Fibroblast of peridontal ligament (primary cell): Measurements from ENCODE around the gene FLNA.
A peak's percentile ranks its signal among the peaks of the same experiment; 100 is the strongest.
"Not testable (repeated sequence)": the region's sequence is repeated elsewhere in the genome, so short reads cannot be mapped to it uniquely, and the experiment has no call there.

Experiments
- DNase-seq: peaks from one replicate; pipeline ENCODE4 v3.0.0-alpha.2; 2010; ENCODE audit errors: extremely low read depth

The FLNA gene

DNA sequence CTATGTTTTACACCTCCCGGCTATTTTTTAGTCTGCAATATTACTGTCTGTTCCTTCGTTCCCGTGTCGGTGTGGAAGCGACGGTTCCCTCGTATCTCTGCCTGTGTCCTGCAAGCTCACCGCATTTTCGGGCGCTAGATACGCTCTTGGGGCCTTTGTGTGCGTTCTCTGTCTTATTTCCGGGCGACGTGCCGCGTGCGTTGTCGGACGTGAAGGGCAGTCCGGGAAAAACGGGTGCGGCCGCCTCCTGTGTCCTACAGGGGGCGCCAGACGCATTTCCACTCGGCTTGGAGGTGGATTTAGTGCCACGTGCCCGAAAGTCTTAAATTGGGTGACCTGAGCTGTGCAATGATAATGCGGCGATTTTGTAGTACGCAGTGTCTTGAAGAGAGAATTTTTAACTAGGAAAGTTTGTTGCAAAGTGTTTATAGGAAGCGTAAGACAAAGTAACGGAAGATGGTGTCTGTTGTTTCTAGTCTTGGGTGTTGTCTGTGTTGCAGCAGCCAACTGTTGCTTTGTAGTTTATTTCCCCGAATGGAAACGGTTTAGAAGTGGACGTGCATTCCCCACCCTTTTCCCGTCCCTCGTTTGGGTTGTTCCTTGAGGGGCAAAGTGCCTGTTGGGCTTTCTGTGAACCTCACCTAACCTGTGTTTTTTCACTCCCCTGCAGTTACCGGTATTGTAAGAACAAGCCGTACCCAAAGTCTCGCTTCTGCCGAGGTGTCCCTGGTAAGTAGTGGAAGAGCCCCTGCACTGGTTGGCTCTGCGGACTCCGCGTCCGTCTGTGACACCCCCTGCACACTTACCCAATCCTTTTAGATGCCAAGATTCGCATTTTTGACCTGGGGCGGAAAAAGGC is 24.5 kb upstream of the FLNA start:
- DNase-seq, result peak; percentile 82

DNA sequence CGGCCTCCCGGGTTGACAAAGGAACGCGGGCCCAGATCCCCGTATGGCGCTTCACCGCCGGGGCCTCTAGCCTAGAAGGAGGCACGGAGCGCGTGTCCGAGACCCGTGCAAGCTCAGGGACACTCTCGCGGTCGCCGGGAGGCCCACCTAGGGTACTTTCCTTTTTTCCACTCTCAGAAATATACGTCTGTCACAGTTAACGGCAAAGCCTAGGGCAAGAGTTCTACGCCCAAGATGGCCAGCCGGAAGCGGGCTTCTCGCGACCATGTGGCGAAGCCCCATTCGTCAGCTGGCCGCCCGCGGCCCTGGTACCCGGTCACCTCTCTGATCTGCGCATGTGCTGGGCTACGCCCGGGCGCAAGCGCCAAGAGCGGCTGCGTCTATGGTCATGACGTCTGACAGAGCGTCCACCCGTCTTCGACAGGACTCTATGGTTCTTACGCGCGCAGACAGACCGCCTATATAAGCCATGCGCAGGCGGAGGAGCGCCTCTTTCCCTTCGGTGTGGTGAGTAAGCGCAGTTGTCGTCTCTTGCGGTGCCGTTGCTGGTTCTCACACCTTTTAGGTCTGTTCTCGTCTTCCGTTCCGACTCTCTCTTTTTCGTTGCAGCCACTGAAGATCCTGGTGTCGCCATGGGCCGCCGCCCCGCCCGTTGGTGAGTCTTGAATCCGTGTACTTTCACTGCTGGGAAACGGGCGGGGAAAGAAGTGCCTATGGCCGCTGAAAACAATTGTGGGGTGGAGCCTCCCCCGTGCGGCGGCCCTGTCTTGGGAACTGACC is 23.6 kb upstream of the FLNA start, which contains the start of gene RPL10:
RPL10 (plus strand) TSS at position 490 of the 780 bp plus-strand sequence; CDS start at position 633, 143 bp downstream.
- peak; percentile 97 for DNase-seq

DNA sequence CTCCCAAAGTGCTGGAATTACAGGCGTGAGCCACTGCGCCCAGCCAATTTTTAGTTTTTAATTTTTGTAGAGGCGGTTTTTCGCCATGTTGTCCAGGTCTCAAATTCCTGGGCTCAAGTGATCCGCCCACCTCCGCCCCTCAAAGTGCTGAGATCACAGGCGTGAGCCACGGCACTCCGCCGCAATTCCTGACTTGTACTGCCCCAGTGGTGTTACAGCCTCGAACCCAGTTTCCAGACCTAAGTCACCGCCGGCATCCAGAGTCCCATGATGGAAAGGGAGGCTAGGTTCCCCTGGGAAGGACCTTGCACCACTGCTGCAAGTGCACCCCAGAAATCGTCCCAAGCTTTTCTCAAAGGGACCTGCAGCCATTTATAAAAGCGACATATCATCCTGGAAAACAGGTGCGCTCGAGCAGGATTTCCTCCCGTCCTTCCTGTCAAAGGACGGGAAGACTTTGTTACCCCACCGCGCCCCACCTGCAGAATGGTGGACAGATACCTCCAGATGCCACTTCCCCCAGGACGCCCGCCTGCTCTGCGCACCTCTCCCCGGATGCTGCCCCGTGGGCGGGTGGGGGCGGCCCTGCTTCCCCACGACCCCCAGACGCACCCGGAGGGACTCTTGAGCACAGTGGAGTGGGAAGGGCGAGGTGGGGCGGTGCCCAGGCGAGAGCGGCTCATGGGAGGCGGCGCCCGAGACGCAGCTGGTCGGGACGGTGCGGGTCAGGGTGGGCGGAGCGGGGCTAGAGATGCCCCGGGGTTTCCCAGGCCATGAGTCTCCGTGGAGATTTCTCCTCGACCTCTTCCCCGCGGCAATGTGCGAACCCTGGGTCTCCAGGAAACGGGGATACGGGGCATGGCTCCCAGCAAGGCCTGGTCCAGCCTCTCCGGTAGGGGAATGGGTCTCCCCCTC is 22.8 kb upstream of the FLNA start:
- peak; percentile 45 for DNase-seq

DNA sequence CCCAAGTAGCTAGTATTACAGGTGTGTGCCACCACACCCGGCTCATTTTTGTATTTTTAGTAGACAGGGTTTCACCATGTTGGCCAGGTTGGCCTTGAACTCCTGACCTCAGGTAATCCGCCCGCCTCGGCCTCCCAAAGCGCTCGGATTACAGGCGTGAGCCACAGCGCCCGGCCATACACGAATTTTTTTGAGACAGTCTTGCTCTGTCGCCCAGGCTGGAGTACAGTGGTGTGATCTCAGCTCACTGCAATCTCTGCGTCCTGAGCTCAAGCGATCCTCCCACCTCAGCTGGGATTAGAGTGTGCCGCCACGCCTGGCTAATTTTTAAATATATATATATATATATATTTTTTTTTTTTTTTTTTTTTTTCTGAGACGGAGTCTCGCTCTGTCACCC is 21.9 kb upstream of the FLNA start:
- DNase-seq, result not testable (repeated sequence)

DNA sequence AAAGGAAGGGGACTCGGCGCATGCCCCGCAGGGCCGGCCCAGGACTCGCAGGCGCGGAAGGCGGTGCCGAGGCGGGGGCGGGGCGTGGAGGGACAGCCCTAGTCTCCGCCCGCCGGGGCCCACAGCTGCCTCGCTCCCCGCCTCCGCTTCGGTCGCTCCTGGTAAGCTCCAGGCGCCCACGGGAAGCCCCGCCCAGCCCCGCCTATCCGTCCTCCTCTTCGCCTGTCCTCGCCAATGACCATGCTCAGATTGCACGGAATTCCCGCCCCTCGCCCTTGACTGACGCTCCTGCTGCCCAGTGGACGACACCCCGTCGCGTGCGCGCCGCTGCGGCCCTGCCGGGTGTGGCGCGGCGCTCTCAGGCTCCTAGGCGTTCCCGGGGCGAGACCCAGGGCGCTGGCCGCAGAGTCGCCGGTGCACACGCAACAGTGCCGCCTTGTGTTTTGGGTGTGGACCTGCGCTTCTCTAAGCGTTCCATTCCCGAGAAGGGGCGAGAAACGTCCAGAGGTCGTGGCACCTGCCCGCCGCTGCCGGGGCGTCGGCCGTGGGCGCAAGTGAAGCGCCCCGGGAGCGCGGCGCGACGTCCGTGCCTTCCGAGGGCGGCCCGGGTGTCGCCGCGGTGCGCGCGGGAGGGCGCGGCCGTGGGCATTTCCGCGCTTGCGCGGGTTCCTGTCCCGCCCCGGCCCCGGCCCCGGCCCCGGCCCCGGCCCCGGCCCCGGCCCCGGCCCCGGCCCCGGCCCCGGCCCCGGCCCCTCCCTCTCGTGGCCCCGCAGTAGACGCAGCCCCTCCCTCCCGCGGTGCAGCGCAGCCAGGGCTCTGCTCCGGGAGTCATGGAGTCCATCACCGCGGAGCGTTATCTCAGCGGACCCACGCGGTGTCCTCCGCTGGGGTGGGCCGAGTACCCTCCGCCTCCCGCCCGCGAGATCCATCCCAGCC is 15.6 kb upstream of the FLNA start:
- not testable (repeated sequence) for DNase-seq

DNA sequence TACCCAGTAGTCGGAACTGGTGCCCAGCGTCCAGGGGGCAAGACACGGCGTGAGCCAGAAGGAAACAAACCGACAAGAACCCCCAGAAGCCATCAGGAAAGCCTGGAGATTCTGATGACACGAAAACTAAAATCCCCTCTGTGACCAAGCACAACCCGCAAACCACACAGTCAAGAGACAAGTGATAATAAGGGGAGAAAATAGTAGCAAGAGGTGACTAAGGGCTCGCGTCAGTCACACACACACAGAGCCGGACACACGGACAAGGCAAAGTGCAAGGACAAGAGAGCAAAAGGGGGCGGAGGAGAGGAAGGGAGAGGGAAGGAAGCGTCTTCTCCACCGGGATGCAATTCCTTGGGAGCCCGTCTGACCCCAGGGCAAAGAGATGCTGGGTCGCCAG is 14.2 kb upstream of the FLNA start:
- not testable (repeated sequence) for DNase-seq

DNA sequence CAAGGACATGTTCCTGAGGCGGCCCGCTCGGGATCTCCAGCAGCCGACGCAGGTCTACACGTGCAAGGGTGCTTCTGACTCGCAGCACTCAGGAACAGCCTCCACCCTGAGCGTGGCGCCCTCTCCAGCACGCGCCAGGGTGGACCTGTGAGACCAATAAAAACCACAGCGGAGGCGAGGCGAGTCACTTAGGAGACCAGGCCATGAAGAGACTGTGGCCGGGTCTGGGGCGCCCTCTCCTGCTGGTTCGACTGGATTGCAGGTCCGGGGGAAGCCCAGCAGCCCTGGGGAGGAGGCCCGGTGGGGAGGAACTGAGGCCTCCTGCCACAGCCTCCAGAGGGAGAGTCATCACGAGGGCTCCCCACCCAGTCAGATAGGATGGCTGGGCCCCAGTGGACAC is 13.7 kb upstream of the FLNA start:
- not testable (repeated sequence) for DNase-seq

DNA sequence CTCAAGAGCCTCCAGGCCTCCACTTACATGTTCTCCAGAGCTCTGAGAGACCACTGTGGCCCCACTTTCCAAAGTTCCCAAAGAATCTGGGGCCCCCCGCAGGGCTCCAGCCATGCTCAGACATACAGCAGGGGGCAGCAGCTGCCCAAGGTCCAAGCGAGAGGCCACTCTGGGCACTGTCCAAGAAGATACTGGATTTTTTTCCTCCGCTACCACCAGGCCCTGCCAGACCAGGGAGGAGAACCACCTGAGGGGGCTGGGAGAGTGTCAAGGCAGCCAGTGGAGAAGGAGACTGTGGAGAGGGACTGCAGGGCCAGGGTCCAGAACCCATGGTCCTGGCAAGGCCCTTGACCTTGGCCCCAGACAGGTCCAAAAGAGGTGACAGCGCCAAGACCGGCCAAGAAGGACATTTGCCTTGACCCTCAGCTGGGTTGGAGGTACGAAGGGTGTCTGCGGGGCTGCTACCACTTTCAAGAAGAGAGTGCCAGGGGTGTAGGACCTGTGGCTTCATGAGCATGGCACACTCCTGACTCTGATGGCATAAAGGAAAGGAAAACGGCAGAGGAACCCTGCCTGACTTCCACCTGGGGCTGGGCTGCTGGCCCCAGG is 10.0 kb upstream of the FLNA start:
- no peak for DNase-seq

DNA sequence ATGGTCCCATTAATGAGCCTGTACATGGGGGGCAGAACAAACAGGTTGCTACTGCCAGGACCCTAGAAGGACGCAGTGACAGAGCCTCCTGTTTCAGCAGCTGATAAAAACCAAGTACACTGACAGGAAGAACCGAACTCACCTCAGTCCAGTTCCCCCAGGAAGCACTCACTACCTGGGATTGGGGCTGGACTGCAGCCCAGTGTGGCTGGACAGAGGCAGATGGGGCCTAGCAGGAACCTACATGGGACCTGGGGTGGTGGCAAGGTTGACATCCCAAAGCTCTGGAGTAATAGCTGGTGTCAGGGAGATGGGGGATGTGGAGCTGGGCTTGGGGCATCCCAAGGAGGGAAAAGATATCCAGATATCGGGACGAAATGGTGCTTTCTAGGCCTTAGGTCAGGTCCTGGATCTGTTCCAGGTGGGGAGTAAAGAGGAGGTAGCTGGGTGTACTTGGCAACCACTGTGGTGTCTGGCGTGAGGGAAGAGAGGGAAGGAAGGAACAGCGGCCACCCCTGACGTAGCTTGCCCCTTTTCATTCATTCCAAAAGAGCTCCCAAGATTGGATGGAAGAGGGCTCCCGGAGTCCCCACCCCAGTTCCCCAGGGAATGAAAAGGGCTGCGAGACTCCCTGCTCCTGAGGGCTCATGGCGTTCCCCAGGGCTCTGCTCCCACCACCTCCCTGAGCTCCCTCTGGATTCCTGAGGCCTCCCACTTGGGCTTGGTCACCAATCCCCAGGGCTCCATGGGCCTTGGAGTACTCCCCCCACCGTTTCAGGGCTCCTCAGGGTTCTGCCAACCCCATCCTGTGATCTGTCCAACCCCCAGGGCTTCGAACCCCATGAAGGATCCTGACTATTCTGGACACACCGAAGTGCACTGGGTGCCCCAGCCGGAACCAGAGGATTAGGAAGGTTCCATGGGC is 9.2 kb upstream of the FLNA start:
- no peak for DNase-seq

DNA sequence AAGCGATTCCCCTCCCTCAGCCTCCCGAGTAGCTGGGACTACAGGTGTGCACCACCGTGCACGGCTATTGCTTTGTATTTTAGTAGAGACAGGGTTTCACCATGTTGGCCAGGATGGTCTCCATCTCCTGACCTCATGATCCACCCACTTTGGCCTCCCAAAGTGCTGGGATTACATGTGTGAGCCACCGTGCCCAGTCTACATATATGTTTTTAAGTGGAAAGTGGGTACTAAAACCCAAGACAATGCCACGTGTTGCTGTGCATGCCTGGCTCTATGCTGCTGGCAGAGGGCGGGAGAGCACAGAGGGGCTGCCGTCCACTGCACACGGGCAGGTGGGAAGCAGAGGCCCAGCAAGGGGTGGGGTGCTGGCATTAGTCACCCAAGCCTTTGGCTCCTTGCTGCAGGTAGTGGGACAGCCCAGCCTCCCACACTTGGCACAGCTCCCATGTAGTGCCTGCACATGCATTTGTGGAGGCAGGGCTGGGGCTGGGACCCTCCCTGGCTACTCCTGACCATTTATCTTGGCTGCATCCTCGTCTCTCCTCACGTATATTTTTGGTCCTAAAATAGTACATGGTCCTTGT is 8.1 kb upstream of the FLNA start:
- DNase-seq, result no peak

DNA sequence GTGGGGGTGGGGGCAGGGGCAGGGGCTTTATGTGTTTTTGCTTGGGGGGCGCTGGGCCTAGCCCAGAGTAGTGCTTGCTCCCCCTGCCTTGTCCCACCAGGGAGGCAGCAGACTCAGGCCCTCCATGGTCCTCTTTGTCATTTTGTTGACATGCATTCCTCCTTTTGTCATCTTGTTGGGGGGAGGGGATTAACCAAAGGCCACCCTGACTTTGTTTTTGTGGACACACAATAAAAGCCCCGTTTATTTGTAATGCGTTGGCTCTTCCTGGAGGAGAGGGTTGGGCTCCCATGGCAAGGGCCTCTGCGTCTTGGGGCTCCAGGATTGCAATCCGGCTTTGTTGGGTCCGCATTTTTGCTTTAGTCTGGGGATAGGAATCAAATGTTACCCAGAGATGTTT is 6.8 kb upstream of the FLNA start:
- DNase-seq, result no peak

DNA sequence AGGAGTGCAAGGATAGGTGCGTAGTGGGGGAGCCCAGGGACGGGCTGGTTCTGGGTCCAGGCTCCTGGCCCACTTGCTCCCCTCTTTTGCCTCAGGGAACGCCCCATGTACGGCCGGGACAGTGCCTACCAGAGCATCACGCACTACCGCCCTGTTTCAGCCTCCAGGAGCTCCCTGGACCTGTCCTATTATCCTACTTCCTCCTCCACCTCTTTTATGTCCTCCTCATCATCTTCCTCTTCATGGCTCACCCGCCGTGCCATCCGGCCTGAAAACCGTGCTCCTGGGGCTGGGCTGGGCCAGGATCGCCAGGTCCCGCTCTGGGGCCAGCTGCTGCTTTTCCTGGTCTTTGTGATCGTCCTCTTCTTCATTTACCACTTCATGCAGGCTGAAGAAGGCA is 6.4 kb upstream of the FLNA start:
- DNase-seq, result no peak

DNA sequence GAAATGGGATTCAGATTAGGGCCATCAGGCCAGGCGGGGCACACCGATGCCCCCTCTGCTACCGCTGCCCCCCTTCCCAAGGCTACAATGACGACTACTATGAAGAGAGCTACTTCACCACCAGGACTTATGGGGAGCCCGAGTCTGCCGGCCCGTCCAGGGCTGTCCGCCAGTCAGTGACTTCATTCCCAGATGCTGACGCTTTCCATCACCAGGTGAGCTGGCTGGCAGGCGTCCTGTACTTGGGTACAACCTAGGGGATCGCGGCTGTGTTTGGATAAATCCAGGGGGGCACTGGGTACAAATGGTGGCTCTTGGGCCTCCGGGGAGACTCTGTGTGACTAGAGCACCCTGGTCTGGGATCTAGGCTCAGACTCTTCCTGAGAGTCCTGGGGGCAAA is 5.7 kb upstream of the FLNA start:
- DNase-seq, result no peak

DNA sequence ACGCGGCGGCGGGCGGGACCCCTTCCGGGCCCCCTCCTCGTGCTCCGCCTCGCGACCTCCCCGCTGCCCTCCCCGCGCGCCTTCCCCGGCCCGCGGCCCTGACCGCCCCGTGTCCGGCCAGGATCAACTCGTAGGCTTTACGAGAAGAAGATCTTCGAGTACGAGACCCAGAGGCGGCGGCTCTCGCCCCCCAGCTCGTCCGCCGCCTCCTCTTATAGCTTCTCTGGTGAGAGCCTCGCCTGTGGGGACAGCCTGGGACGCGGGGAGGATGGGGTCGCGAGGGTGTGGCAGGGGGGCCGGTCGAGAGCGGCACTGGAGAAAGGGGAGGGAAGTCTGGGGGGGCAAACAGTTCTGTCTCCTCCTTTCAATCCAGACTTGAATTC is 5.1 kb upstream of the FLNA start:
- DNase-seq, result no peak

DNA sequence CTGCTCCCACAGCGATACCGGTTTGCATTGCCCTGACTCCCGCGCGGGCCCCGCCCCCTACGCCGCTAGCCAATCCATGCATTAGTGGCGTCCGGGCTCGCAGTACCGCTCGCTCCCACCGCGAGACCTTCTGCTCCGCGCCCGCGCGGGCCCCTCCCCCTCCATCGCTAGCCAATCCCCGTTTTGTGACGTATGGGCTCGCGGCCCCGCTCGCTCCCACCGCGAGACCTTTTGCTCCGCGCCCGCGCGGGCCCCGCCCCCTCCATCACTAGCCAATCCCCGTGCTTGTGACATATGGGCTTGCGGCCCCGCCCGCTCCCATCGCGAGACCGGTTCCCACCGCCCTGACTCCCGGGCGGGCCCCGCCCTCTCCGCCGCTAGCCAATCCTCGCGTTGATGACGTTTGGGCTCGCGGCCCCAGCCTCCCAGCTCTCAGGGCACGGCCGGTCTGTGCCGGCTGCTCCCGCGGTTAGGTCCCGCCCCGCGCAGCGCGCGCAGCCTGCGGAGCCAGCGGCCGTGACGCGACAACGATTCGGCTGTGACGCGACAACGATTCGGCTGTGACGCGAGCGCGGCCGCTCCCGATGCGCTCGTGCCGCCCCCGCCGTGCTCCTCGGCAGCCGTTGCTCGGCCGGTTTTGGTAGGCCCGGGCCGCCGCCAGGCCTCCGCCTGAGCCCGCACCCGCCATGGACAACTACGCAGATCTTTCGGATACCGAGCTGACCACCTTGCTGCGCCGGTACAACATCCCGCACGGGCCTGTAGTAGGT is 4.5 kb upstream of the FLNA start, which contains the start of gene EMD:
EMD (plus strand) TSS at position 497 of the 770 bp plus-strand sequence; CDS start at position 687, 190 bp downstream.
- peak; percentile 95 for DNase-seq

DNA sequence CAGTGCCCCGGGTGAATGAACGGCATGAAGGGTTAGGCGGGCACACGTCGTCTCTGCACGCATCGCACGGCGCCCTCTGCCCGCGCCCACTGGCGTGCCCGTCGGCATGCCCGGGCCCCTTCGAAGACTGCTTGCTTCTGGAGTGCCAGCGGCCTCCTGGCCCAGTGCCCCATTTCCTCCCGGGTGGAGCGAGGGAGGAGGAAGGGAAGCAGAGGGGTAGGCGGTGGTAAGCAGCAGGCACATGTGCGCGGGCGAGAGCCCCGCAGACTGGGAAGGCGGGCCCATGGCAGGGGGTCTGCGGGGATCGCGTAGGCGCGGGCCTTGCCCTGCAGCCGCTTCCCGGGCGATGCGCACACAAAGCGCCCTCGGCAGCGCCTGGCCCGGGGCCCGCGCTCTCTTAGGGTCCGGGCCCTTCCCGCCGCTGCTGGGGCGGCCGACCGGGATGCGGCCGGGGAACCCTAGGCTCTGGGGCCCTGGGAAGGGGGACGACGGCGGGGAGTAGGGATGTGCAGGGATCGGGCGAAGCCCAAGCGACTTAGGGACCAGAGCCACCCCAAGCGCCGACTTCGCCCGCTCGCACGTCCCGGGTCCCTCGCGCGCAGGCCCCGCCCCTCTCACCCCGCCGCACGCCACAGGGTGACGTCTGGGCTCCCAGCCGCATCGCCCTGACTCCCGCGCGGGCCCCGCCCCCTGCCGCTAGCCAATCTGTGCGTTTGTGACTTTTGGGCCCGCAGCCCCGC is 3.8 kb upstream of the FLNA start:
- peak; percentile 54 for DNase-seq

DNA sequence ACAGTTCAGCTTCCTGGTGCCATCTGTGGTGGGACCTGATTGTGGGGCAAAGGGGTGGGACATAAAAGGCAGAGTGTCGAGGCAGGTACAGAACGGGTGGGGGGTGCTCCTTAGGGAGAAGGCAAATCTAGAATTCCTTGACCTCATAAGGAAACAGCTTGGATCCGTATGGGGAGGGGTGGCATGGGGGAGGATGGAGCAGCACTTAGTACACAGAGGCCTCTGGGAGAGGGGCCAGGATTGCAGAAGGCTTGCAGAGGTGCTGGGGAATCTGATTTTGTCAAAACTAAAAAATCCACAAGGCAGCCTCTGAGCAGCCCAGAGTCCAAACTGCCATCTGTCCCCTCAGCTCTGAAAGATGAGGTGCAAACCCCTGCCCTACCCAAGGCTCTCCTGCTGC is 2.3 kb upstream of the FLNA start:
- DNase-seq, result no peak
